SW 1271 (cell line): ENCODE measurements around the gene WFS1.

Experiments used
- DNase-seq, 2 experiments: peaks; one replicate each; lab custom pipeline; 2025; lab: John Stamatoyannopoulos, UW

Gene WFS1

DNA sequence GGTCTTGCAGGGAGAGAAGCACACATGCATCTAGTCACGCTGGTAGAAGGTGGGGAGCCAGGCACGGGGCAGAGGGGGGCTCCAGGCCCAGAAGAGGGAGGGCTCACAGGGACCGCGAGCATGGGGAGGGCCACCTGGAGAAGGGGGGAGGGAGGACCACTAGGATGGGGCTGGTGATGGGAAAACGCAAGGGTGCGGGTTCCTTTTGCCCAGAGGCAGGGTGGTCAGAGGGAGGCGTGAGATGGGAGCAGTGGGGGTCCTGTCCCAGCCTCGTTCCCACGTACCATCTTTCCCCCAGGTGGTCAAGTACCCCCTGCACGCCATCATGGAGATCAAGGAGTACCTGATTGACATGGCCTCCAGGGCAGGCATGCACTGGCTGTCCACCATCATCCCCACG is 30.7 kb downstream of the WFS1 start:
- no peak for DNase-seq

DNA sequence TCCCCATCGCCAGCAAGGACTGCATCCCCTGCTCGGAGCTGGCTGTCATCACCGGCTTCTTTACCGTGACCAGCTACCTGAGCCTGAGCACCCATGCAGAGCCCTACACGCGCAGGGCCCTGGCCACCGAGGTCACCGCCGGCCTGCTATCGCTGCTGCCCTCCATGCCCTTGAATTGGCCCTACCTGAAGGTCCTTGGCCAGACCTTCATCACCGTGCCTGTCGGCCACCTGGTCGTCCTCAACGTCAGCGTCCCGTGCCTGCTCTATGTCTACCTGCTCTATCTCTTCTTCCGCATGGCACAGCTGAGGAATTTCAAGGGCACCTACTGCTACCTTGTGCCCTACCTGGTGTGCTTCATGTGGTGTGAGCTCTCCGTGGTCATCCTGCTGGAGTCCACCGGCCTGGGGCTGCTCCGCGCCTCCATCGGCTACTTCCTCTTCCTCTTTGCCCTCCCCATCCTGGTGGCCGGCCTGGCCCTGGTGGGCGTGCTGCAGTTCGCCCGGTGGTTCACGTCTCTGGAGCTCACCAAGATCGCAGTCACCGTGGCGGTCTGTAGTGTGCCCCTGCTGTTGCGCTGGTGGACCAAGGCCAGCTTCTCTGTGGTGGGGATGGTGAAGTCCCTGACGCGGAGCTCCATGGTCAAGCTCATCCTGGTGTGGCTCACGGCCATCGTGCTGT is 31.5 kb downstream of the WFS1 start:
- no peak for DNase-seq

DNA sequence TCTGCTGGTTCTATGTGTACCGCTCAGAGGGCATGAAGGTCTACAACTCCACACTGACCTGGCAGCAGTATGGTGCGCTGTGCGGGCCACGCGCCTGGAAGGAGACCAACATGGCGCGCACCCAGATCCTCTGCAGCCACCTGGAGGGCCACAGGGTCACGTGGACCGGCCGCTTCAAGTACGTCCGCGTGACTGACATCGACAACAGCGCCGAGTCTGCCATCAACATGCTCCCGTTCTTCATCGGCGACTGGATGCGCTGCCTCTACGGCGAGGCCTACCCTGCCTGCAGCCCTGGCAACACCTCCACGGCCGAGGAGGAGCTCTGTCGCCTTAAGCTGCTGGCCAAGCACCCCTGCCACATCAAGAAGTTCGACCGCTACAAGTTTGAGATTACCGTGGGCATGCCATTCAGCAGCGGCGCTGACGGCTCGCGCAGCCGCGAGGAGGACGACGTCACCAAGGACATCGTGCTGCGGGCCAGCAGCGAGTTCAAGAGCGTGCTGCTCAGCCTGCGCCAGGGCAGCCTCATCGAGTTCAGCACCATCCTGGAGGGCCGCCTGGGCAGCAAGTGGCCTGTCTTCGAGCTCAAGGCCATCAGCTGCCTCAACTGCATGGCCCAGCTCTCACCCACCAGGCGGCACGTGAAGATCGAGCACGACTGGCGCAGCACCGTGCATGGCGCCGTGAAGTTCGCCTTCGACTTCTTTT is 32.2 kb downstream of the WFS1 start:
- no peak for DNase-seq

DNA sequence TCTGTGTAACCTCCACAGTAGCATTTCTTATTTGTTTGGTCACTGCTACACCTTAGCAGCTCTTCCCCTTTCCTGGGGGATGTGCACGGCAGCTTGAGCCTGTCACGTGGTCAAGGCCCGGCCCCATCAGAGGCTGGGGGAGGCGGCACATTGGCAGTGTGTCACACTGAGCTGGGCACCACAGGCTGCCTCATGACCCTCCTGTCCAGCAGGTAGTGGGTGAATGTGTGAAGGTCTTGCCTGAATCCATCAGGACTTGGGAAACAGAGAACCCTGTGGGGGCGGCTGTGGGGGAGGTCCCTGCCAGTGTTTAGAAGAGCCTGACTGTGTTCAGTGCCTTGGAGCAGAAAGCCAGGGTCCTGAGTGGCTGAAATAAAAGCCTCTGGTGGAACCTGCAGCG is 33.2 kb downstream of the WFS1 start:
- no peak for DNase-seq

DNA sequence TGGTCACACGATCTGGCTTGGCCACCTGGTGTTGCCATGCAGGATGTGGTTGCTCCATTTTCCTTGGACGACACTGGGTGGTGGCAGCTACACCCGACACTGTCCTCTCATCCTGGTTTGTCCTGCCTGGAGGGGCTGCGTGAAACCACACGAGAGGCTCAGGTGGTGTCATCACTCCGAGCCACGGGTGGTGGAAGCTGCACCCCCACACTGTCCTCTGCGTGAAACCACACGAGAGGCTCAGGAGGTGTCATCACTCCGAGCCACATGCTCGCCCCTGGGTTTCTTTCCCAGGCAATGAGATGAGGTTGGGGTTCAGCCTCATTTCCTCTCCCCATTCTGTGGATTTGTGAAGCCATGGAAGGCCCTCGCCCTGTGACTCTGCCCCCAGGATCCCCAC is 34.3 kb downstream of the WFS1 start:
- no peak for DNase-seq

DNA sequence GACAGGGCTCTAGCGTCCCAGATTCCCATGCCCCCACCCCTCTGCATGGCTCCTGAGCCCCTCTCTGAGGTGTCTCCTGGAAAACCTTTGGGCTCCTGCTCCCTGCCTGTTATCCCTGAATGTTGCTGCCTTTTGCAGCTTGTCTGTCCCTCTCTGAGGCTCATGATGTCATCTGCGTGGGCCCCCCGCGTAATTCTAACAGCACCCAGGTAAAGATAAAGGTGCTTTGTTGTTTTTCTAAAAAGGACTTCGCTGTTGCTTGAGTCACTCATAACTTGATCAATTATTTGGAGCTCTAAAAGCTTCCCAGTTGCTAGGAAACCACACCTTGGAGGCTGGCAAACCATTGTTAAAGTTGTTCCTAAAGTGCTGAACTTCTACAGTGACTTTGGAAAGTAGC is 36.6 kb downstream of the WFS1 start:
- no peak for DNase-seq

DNA sequence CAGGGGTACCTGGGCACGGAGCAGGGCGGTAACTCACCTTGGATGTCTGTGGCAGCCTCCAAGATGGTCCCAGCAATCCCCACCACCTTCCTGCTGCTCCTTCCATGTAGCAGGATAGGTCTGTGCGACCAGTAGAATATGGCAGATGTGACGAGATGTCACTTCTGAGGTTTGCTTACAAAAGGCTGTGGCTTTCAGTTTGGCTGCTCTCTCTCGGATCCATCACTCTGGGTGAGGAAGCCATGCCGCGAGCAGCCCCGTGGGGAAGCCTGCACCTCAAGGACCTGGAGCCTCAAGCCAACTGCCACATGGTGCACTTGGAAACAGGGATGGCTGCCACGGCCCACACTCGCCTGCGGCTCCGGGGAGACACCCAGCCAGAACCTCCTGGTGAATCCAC is 37.6 kb downstream of the WFS1 start:
- no peak for DNase-seq

DNA sequence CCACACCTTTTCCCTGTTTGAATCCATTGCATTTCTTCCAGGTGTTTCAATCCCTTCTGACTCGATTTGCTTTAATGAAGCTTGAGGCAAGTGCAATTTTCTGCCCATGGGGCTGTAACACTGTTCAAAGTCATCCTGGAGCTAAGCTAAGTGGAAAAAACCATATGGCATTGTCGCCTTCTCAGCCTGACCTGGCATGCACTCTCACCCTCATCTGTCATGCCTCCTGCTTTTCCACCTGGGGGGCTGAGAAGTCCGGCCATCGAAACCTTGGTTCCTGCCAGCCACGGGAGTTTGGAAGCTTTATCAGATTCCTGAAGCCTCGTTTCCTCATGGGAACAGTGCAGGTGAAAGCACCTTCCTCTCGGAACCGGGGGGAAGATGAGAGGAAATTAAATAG is 38.2 kb downstream of the WFS1 start:
- no peak for DNase-seq

DNA sequence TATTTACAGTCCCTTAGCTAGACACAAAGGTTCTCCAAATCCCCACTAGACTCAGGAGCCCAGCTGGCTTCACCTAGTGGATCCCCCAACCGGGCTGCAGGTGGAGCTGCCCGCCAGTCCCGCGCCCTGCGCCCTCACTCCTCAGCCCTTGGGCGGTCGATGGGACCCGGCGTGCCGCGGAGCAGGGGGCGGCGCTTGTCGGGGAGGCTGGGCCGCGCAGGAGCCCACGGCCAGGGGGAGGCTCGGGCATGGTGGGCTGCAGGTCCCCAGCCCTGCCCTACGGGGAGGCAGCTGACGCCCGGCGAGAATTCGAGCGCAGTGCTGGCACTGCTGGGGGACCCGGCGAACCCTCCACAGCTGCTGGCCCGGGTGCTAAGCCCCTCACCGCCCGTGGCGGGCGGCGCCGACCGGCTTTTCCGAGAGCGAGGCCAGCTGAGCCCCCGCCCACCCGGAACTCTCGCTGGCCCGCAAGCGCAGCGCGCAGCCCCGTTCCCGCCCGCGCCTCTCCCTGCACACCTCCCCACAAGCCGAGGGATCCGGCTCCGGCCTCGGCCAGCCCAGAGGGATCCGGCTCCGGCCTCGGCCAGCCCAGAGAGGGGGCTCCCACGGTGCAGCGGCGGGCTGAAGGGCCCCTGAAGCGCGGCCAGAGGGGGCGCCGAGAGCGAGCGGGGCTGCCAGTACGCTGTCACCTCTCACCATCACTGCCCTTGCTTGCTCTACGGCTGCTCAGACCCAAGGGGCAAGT is 39.4 kb downstream of the WFS1 start:
- no peak for DNase-seq

DNA sequence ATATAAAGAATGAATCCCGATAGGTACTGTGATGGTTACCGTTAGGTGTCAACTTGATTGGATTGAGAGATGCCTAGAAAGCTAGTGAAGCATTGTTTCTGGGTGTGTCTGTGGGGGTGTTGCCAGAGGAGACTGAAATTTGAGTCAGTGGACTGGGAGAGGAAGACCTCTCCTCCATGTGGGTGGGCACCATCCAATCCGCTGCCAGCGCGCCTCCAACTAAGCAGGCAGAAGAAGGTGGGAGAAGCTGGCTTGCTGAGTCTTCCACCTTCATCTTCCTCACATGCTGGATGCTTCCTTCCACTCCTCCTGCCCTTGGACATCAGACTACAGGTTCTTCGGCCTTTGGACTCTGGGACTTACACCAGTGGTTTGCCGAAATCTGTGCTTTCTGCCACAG is 40.1 kb downstream of the WFS1 start:
- no peak for DNase-seq

DNA sequence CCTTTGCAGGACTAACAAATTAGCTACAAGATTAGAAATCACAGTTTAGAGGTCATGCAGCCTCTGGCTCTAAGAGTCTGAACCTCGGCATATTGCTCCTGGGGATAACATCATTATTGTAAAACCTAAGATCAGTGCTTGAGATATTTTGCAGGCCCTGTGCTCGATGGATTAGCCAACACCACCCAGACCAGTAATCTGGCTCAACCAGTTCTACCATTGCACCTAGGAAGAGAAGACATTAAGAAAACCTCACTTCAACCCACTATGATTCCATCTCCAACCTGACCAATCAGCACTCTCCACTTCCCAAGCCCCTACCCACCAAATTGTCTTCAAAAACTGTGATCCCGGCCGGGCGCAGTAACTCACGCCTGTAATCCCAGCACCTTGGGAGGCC is 43.6 kb downstream of the WFS1 start:
- DNase-seq = no peak

DNA sequence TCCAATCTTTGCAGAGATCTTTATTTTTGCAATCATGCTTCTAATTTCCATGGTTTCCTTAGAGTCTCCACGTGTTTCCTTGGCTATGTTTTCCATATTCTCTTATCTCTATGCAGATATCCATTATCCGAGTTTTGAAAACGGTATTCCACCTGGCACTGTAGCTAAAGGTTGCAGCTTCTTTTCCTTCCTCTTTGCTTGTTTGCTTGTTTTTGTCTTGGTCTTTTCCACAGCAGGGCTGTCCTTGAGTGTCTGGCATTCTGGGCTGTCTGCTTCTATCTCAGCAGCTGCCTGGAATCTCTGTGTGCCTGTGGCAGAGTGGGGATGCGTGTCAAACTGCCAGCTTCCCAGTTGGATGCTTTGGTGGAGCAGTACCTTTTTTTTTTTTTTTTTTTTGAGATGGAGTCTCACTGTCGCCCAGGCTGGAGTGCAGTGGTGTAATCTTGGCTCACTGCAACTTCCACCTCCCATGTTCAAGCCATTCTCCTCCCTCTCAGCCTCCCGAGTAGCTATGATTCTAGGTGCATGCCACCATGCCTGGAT is 46.9 kb downstream of the WFS1 start:
- DNase-seq = no peak

DNA sequence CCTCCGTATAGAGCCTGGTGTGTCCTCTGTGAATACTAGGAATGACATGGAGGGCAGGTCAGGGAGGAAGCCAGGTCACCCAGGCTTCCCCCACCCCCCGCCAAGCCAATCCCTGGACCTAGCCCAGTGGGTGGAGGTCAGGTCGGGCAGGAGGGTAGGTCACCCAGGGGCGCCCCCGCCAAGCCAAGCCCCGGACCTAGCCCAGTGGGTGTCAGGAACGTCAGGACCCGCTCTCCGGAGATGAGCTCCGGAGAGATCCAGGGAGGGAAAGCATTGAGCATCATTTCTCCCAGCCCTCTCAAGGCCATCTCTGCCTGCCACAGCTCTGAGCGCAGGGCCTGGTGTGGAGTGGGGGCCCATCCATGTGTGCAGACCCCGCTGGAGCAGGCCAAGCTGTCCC is 48.6 kb downstream of the WFS1 start:
- DNase-seq = no peak

DNA sequence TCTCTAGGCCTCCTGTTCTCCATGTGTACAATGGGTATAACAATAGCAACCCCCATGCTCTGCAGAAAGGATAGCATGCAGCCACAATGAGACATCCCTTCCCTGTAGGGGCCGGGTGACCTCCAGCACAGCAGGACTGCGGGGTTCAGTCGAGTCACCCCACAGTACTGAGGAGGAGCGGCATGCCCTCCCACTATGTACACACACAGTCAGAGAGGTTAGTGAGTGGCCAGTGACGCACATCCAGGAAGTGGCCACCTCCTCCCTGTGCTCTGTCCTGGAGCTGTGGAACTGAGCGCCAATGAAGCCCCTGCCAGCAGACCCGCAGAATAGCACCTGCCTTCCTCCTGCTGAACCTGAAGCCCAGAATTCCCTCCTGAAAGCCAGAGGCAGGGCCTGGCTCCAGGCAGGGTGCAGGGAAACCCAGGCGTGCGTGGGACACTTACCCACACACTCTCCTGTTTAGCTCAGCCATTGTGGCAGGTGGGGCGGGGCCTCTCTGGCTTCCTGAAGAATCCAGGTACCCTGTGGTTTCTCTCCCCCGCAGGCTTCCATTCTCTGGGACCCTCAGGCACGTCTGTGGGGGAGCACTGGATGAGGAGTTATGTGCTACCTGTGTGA is 50.0 kb downstream of the WFS1 start:
- no peak for DNase-seq

DNA sequence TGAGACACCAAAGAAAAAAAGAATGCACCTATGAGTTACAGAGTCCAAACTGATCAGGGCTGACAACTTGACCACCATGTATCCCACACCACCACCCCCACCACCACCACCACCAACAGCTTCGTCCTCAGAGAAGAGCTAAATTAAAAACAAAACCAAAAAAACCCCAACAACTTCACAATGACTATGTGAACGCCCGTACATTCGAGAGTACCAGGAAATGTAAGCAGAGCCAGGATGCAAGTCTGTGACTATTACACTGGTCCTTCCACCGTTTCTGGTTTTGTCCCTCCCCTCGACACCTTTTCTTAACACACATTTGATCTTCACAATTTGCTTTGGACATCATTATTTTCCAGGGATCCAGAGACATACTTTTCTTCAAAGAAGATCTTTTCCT is 51.0 kb downstream of the WFS1 start:
- DNase-seq = no peak

DNA sequence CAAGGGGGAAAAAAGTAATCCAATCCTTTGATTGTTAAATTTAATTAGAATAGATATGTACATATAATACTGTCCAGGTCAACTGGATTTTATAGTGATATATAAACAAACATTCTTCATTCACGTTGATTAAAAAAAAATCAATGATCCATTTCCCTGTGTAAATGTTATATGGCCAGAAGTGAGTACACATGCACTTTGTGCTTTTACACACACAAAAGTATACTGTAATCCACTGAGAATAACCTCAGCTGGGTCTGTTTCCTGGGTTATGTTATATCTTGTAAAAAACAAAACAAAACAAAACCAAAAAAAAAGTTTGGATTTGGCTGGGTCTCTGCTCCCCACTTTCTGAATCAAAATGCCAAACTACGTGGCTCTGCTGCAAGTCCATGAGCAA is 51.7 kb downstream of the WFS1 start:
- no peak for DNase-seq

DNA sequence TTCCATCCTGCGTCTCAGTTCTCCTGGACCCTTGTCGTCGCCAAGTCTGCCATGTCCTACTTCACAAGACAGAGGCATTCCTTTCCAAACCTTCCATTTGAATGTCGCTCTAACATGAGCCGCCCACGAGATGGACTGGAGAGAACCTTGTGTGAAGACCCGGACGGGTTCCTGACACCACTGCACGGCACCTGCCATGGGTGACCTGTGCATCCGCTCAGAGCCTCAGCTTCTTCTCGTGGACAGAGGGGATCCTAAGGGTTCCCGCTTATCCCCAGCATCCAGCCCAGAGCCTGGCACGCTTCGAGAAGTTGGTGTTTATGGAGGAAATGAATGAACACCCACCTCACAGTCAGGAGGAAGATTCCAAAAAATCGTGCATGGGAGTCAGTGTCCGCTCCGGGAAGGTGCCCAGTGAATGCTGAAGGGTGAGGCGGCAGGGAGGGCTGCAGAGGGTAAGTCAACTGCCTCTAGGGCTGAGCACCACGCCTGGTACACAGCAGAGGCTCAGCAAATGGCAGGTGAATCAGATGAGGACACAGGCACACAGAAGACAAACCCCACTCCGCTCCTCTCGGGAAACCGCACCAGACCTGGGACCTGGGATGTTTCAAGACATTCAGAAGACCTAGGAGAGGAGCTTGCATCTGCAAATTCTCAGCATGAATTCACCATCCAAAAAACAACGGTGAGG is 52.6 kb downstream of the WFS1 start:
- DNase-seq = no peak

DNA sequence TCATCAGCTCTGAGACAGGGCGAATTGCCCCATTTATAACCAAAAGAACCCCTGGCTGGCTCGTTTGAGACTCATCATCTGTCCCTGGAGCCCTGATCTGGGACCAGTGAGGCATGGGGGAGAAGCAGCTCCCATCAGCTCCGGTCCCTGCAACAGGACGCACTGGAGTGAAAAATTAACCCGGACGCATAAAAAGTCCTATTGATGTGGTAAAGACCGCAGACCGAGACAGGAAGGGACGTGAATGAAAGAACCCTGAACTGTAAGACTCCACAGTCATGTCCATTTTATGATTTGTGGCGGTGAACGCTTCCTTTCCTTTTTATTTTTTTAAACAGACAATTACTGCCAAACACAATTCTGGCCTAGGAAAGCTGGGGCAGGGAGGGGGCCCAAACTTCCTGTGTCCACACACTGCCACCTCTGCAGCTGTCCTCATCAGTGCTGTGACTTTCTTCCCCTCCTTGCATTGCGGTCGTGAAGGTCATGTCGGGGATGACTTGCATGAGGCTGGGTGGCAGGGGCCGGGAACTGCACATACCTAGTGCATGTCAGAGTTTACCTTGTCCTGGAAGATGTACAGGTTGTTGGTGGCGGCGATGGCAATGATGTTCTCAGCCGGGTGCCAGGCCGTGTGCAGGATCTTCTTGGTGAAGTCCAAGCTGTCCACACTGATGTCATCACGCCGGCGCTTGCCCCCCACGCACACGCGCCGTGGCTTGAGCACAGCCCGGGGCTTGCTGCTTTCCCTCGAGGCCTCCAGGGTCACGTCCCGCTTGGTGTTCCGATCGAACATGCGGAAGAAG is 53.3 kb downstream of the WFS1 start:
- DNase-seq = no peak

DNA sequence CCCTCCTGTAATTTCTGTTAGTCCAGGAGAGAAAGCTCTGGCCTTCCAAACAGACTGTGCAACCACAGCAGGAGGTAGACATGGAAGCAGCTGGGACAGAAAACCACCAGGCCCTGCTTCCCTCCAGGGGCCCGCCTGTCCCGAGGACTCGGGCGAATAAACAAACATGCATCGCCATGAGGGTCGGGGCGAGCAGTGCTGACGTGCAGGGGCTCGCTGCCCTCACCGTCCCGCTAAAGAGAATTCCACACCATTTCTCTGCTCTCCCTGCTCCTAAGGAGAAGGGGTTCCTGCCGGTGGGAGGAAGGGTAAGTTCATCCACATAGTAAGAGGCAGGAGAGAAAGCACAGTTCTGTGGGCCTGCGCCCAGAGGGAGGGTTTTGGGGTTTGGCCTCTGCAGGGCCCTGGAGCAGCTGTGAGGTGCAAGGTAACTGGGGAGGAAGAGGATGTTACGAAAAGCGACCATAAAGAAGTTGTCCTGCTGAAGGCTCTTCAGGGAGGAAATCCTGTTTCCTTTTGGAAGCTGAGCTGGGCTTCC is 54.9 kb downstream of the WFS1 start:
- no peak for DNase-seq

DNA sequence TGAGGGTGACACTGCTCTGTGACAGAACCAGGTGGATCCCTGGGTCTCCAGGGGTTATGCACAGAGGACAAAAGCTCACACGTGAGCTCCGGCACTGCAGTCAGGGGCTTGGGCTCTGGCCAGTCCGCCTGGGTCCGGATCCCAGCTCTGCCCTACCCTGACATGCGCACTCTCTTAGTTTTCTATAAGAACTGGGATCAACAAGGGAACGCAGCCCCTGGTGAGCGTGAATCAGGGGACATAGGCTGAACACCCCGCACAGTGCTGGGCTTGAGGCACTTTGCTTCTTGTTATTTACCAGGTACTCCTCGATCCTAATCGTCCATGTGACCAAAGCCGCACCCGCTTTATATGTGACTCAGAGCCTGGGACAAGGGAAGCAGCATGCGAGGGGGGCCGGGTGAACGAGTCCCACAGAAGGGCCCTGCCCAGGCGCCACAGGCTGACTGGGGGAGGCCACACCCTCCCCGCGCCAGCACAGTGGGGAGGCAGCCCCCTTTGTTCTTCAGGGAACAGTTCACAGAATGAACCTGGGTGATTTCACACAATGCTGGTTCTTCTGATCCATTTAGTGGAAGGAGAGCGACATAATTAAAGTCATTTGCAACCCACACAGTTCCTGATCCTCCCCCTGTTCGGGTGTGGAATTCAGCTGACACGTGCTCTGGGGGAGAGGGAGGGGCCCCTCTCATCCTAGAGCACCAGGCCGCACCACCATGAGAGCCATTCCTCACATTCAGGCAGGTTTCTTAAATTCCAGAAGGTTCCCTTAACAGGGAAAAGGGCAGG is 55.5 kb downstream of the WFS1 start:
- DNase-seq = no peak
